NCI-H446 treated with DMSO at 0.1 percent for 48 hours (cell line): ENCODE measurements around the gene BRD9.

Source experiments
- DNase-seq: peaks from one replicate; lab custom pipeline; 2025; lab: John Stamatoyannopoulos, UW

The BRD9 gene

GRCh38 chr5:878125-878524 is 14.5 kb downstream of the BRD9 start:
- no peak for DNase-seq

DNA sequence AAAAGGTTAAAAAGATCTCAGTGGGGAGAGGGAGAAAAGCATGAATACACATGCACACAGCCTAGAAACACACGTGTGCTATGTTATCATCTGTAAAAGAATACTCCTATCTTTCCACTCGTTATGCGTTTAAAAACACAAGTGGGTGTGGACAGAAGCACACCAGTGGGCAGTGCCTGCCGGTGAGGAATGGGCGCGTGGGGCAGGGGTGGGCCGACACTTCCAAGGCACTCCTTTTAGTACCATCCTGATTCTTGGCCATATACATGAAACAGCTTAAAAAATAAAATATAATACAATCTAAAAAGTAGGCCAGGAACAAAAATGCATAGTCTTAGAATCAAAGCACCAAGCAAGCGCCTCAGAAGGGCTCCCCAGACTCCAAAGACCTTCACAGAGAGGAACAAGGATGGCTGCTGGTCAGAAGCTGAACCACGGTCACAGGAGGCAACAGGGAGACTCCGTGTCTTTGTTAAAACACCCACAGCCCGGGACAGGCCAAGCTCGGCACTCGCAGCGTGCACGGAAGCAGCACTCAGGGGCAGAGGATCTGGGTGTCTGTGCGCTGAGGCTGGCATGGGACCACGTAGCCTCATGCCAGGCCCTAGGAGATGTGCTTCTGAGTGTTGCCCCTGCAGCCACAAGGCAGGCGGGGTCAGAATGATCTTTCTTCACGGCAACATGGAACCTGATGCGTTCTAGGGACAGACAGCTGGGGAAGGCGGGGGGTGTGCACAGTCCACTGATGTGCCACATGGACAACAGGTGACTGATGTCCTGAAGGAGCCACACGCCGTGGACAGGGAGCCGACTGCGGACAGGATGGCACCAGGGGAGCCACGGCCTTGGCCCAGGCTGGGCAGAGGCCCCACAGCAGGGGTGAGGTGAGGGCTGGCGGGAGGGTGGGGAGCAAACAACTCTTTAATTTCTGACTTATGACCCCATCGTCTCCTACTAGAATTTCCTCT is 15.9 kb downstream of the BRD9 start:
- DNase-seq, result no peak

DNA sequence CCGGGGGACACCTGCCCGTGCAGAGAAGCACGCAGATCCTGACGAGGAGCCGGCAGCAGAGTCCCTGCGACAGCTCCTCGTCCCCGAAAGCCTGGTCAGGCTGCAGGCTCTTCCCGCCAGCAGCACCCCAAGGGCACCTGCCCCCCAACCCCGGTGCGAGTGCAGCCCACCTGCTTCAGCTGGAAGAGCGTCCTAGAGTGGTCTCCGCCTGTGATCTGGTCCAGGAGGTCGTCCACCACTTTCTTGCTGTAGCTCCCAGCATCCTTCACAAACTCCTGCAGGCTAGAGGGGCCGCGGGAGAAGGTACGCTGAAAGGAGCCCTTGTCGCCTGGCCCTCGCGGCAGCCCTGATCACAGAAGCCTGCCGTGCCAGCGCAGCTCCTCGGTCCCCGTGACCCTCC is 16.7 kb downstream of the BRD9 start:
- DNase-seq, result no peak

- DNase-seq, result no peak
Measured at GRCh38 chr5:873328-873727, 19.3 kb downstream of the BRD9 start.

- DNase-seq, result no peak
Measured at GRCh38 chr5:872301-872700, 20.3 kb downstream of the BRD9 start.

GRCh38 chr5:871596-872298 is 20.9 kb downstream of the BRD9 start:
- no peak for DNase-seq

DNA sequence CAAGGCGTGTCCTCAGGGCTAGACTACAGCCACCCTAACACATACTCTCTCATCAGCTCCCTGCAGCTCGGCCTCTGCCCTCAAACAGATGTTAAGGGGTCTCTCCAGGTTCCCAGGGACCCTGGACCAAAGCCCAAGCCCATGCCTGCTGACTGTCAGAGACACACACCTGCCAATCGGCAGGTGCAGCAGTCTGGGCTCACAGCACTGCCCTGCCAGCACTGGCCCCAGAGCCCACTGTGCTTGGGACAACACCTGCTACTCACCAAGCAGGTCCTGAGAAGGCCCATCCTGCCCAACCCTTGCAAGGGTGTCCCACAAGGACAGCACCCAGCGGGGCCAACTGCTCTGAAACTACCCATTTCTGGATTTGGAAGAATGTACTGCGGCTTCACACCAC is 21.6 kb downstream of the BRD9 start:
- DNase-seq, result no peak

DNA sequence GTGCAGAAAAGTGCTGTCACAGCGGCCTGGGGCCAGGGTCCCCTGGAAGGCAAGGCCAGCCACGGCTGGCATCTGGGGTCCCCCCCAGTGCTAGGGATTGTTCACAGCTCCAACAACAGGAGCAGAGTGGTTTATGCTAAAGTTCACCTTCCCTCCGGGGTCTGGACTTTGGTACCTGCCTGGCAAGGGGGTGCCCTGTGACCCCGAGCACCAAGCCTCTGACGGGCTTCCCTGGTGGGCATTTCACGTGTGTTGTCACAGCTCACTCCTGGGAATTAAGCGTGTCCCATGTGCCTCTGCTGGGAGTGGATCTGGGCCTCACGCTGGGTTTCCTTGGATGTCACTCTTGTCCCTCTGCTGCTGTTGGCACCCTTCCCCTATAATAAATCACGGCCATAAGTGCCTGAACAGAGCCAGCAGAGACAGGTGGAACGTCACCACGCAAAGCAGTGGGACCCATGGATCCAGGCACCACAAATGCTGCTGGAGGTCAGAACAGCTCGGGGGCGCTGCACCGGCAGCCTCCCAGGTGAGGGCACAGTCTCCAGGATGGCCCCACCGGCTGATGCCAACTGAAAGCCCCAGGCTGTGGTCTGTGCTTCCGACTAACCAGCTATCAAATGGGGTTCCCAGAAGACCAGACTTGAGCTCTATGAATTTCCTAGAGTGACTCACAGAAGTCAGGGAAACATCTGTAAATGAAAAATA is 24.0 kb downstream of the BRD9 start:
- DNase-seq, result no peak

DNA sequence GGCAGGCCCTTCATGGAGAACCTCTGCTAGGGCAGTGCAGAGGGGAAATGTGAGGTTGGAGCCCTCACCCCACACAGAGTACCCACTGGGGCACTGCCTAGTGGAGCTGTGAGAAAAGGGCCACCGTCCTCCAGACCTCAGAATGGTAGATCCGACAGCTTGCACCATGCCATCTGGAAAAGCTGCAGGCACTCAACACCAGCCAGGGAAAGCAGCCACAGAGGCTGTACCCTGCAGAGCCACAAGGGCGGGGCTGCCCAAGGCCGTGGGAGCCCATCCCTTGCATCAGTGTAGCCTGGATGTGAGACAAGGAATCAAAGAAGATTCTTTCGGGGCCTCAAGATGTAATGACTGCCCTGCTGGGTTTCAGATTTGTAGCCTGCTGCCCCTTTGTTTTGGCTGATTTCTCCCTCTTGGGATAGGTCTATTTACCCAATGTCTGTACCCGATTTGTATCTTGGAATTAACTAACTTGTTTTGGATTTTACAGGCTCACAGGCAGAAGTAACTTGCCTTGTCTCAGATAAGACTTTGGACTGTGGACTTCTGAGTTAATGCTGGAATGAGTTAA is 25.2 kb downstream of the BRD9 start:
- DNase-seq, result no peak

DNA sequence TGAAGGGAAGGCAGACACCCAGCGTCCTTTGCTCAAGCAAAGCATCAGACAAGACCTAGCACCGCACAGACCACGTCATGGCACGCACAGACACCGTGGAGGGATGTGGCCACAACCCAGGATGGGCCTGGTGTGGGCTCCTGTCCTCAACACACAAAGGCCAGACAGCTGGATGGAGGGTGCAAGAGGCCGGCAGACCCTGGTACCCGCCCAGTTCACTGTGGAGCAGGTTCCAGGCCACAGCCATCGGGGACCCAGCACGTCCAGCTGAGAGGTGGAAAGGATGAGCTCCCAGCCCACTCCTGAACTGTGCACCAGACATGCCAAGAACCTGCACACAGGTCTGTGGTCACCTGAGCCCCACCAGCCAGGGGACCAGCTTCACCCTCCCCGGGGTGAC is 26.8 kb downstream of the BRD9 start:
- DNase-seq, result no peak

GRCh38 chr5:865168-865521 is 27.5 kb downstream of the BRD9 start:
- DNase-seq, result no peak

DNA sequence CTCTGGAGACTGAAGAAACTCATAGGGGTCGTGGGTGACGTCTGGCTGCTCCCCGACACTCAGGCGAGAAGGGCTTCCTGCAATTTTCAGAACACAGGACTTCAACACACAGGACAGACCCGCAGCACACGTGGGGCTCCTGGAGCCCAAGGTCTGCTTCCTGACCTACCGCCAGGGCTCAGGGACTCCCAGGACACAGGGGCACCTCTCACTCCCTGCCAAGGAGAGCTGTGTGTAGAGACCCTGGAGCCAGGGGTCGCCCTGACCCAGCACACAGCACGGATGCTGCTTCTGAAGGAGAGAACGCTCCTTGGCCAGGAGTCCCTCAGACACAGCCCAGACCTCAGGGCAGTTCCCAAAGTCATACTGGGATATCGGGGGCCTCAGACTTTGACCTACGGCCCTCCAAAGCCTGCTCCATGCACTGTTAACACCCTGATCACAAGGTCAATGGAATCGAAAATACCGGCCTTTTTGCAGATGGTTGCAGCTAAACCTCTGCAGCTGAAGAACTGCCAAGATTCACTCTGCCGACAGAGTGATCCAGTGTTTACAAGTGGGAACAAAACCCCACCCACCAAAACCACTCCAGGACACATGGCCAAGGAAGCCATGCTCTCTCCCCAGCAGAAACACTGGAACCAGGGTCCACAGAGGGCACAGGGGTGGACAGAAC is 28.0 kb downstream of the BRD9 start:
- DNase-seq, result no peak

GRCh38 chr5:863244-863805 is 29.3 kb downstream of the BRD9 start:
- DNase-seq, result no peak

DNA sequence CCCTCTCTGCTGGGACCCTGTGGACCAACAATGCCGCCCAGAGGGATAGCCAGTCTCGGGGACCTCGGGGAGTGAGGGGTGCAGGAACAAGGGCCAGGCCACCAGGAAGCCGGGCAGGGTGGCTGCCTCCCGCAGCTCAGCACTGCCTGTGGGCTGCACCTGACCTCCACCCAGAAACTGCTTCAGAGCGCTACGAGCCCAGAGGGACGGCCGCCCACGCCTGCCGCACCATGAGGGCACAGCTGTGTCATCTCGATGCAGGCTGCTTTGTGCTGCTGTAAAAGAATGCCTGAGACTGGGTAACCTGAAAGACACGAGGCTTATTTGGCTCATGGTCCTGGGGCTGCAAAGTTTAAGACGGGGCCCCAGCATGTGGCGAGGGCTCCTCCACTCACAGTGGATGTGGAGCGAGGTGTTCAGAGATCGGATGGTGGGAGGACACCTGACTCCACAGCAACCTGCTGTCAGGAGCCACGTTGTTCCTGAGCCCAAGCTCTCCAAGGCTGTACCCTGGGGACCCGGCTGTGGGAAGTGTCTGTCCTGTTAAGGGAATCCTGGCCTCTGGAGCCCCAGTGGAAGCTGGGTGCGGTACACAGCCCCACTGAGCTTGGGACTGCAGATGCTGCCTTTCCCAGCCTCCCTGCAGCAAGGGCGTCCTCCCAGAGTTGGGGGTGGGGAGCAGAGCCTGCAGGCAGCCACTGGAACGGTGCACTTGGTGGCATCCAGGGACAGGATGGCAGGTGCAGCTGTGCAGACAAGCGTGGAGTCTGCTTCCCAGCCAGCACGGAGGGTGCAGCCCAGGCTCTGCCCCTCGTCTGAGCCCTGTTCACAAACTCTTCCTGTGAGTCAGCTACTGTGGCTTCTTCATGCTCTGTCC is 30.0 kb downstream of the BRD9 start:
- no peak for DNase-seq

- DNase-seq, result no peak
Measured at GRCh38 chr5:861442-862366, 30.9 kb downstream of the BRD9 start.

DNA sequence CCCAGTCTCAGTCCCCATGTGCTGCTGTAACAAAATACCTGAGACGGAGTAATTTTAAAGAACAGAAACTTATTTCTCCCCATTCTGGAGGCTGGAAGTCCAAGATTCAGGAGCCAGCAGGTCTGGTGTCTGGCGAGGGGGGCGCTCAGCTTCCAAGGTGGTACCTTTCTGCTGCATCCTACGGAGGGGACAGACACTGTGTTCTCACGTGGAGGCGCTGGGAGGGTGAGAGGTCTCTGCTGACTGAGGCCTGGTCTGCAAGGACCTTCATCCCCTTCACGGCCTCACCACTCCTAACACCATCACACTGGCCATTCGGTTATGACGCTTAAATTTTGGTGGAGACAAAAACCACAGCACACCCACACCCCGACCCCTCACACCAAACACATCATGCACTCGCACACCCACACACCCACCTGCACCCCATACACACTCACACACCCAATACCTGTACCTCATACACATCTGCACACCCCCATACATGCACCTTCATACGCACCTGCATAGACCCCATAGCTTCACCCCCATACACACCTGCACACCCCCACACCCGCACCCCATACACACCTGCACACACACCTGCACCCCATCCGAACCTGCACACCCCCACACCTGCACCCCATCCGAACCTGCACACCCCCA is 32.0 kb downstream of the BRD9 start:
- DNase-seq, result no peak

DNA sequence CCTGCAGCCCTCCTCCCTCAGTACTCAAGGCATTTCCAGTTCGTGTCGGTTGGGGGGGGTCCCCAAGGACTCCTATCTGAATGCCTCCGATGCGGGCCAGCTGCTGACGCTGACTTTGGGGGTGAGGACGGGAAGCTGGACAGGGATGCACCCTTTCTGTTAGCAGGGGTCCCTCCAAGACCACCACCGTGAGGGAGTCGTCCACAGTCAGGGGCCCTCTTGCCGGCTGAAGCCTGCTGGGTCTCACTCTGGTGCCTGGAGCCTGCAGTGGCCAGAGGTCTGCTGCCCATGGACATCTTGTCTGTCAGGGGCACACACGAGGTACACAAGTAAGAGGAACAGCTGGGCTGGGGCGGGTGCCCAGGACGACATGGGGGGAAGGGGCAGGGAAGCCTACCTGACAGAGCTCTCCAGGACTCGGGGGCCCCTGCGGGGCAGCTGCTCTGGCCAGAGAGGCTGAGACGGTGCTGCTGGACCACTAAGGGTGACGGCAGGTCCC is 32.8 kb downstream of the BRD9 start:
- no peak for DNase-seq

DNA sequence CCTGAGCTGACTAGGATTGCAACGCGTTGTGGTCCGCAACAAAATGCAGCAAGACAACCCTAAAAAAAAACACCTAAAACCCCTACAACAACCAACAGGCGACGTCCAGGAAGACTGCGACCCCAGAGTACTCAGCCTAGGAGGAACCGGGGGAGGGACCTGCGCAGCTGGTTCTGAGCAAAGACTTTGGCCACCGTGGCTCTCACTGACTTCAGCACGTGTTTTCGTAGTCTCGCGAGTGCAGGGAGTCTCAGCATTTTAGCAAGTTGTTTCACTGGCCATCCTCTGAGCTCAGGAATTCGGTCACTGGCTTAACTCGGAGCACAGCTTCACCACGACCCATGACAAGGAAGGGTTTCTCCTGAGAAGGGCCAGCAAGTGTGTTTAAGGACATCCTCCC is 33.2 kb downstream of the BRD9 start:
- DNase-seq, result no peak

- DNase-seq, result no peak
Measured at GRCh38 chr5:858726-859125, 33.9 kb downstream of the BRD9 start.
